CD14-positive monocyte (primary cell): ENCODE results near the gene LTBP4. TPM values are rescaled to one million over a fixed set of nuclear protein-coding genes. Genes with fewer than 3 reads are reported as not detected.

Source experiments
- DNase-seq, 3 donors: peaks; one replicate each; pipeline ENCODE4 v3.0.0-alpha.2; 2011 to 2022
- H2AFZ ChIP-seq: 2 replicates; pipeline ENCODE4 v1.6.0; 2012; ENCODE audit warnings: mild to moderate bottlenecking, low read depth, low read length, inconsistent platforms; ENCODE audit not compliant: insufficient read depth, poor library complexity, severe bottlenecking
- H3K27ac ChIP-seq, 2 donors: 1 replicate in 1 of 2; 2 replicates in 1 of 2; pipeline ENCODE4 v1.5.1; 2012 to 2013; ENCODE audit warnings: low read length in 2 of 2, control low read depth in 1 of 2, inconsistent platforms in 1 of 2, low read depth in 1 of 2, mild to moderate bottlenecking in 1 of 2
- H3K27me3 ChIP-seq, 2 donors: one replicate each; pipeline versions ENCODE4 v1.6.0 to v1.6.1; 2011 to 2013; ENCODE audit warnings: low read length in 2 of 2; ENCODE audit not compliant: control insufficient read depth in 2 of 2, insufficient read depth in 2 of 2
- H3K36me3 ChIP-seq, 2 donors: replicated peaks in 1 of 2; 1 replicate in 1 of 2; 2 replicates in 1 of 2; pipeline versions ENCODE4 v1.5.1 to v1.6.1; 2012 to 2013; ENCODE audit warnings: low read length in 2 of 2, control low read depth in 1 of 2, inconsistent platforms in 1 of 2, mild to moderate bottlenecking in 1 of 2; ENCODE audit not compliant: insufficient read depth in 2 of 2, control insufficient read depth in 1 of 2
- H3K4me1 ChIP-seq, 2 donors: 1 replicate in 1 of 2; 2 replicates in 1 of 2; pipeline versions ENCODE4 v1.5.1 to v1.6.1; 2012 to 2013; ENCODE audit warnings: low read length in 2 of 2, control low read depth in 1 of 2, inconsistent platforms in 1 of 2, mild to moderate bottlenecking in 1 of 2, moderate library complexity in 1 of 2; ENCODE audit not compliant: insufficient read depth in 2 of 2, control insufficient read depth in 1 of 2
- H3K4me2 ChIP-seq: replicated peaks from 2 replicates; pipeline ENCODE3; 2012; ENCODE audit warnings: low read length, moderate library complexity, mild to moderate bottlenecking; ENCODE audit not compliant: poor library complexity, severe bottlenecking; ENCODE audit errors: extremely low read depth
- H3K4me3 ChIP-seq, 3 experiments: fragments of 200-600 bp in 1 of 3; sonication (generic) in 1 of 3; replicated peaks in 1 of 3; 1 replicate in 2 of 3; 2 replicates in 1 of 3; pipeline ENCODE4 v1.5.1; 2011 to 2013; ENCODE audit warnings: low read length in 3 of 3, mild to moderate bottlenecking in 3 of 3, control low read depth in 2 of 3, low read depth in 2 of 3, inconsistent platforms in 1 of 3, moderate library complexity in 1 of 3
- H3K79me2 ChIP-seq: 2 replicates; pipeline ENCODE4 v1.6.0; 2012; ENCODE audit warnings: mild to moderate bottlenecking, control low read depth, inconsistent platforms, low read length, moderate library complexity; ENCODE audit not compliant: insufficient read depth
- H3K9ac ChIP-seq: 2 replicates; pipeline ENCODE4 v1.6.0; 2017; ENCODE audit warnings: low read length, mild to moderate bottlenecking; ENCODE audit not compliant: insufficient read depth, poor library complexity, severe bottlenecking
- H3K9me3 ChIP-seq, 2 donors: replicated peaks in 1 of 2; 1 replicate in 1 of 2; 2 replicates in 1 of 2; pipeline versions ENCODE4 v1.5.1 to v1.6.1; 2012 to 2013; ENCODE audit warnings: low read length in 2 of 2, control low read depth in 1 of 2; ENCODE audit not compliant: control insufficient read depth in 1 of 2, insufficient read depth in 1 of 2
- H4K20me1 ChIP-seq: 2 replicates; pipeline ENCODE4 v1.6.0; 2012; ENCODE audit warnings: mild to moderate bottlenecking, low read length, control low read depth, moderate library complexity; ENCODE audit not compliant: insufficient read depth
- H3K27ac Mint-ChIP-seq, 7 donors: one replicate each; pipeline ENCODE4 v1.8.0; 2020; ENCODE audit warnings: mild to moderate bottlenecking in 7 of 7, mixed read lengths in 7 of 7, moderate library complexity in 6 of 7, inconsistent platforms in 2 of 7
- H3K27me3 Mint-ChIP-seq, 3 donors: one replicate each; pipeline ENCODE4 v1.8.0; 2021 to 2022; ENCODE audit warnings: low read depth in 3 of 3, mild to moderate bottlenecking in 3 of 3, mixed read lengths in 3 of 3, moderate library complexity in 3 of 3, inconsistent platforms in 1 of 3
- H3K36me3 Mint-ChIP-seq, 2 donors: one replicate each; pipeline ENCODE4 v1.8.0; 2020; ENCODE audit warnings: mixed read lengths in 2 of 2, inconsistent platforms in 1 of 2, mild to moderate bottlenecking in 1 of 2
- H3K4me1 Mint-ChIP-seq: one replicate; pipeline ENCODE4 v1.8.0; 2020; ENCODE audit warnings: mild to moderate bottlenecking, mixed read lengths
- H3K4me3 Mint-ChIP-seq, 2 donors: one replicate each; pipeline ENCODE4 v1.8.0; 2020; ENCODE audit warnings: mild to moderate bottlenecking in 2 of 2, mixed read lengths in 2 of 2, moderate library complexity in 1 of 2
- H3K9me3 Mint-ChIP-seq, 7 donors: one replicate each; pipeline ENCODE4 v1.8.0; 2020 to 2022; ENCODE audit warnings: mixed read lengths in 7 of 7, mild to moderate bottlenecking in 6 of 7, moderate library complexity in 6 of 7, inconsistent platforms in 2 of 7
- CTCF ChIP-seq: fragments of 200-600 bp; IDR thresholded peaks from one replicate; pipeline ENCODE4 v1.8.0; 2022; ENCODE audit warnings: antibody characterized with exemption, mild to moderate bottlenecking
- WGBS: methylation state at CpG from one replicate; pipeline ENCODE4 v1.1.5; 2013; ENCODE audit warnings: missing lambda C conversion rate; ENCODE audit not compliant: insufficient coverage; 5-methylcytosine and 5-hydroxymethylcytosine counted together
- intact Hi-C, 2 donors: fragments of 100-400 bp; cut with micrococcal nuclease; formaldehyde crosslinking; loops; one replicate each; pipeline versions ENCODE4 v1.15.0 to v1.15.1; 2023
- polyA plus RNA-seq, 3 donors: library from polyadenylated mRNA; depleted of rRNA in 1 of 3; unstranded in 2 of 3; stranded (reverse) in 1 of 3; fragments of 300-500 nt in 2 of 3; fragments of >200 nt in 1 of 3; fragmentation: Illumina TruSeq in 2 of 3; gene quantifications; 1 replicate in 2 of 3; 2 replicates in 1 of 3; pipeline ENCODE4 v1.2.3, GENCODE V29; 2012 to 2021

Gene LTBP4
- polyA plus RNA-seq, 3 donors = 3.8 to 38.7 (median 8.0) TPM

GRCh38 chr19:40611900-40612698 is 10.9 kb downstream of the LTBP4 start:
- no peaks in the 10 kb centered on the region for H3K36me3 ChIP-seq
- Mint-ChIP-seq H3K36me3 (peaks cover 0 to 13% of the 10 kb centered on the region in 2 donors), H3K4me3 (peak overlapping the region; percentile 12 to 56), H3K4me1 (peaks cover 54% of the 10 kb centered on the region), H3K9me3 (peaks cover 0 to 9% (median 2%) of the 10 kb centered on the region in 7 donors), H3K27ac (peak overlapping the region in 3 of 7 donors; percentile 17 to 55 (median 41)), H3K27me3 (peaks cover 29 to 50% (median 37%) of the 10 kb centered on the region in 3 donors)
- TF ChIP-seq CTCF = no peak
- no peak overlapping the region for H2AFZ ChIP-seq
- WGBS = 97% methylated on average over 6 of the region's 10 CpGs
- H3K27me3 ChIP-seq = peaks cover 0 to 26% of the 10 kb centered on the region in 2 donors
- no peaks in the 10 kb centered on the region for H3K79me2 ChIP-seq
- peaks cover 40 to 52% of the 10 kb centered on the region in 2 donors for H3K4me1 ChIP-seq
- H3K27ac ChIP-seq = no peak overlapping the region
- DNase-seq = no peak
- H3K4me2 ChIP-seq = no peak overlapping the region
- intact Hi-C loops = no loop called here
- H3K4me3 ChIP-seq = no peak overlapping the region
- H4K20me1 ChIP-seq = no peaks in the 10 kb centered on the region
- H3K9ac ChIP-seq = no peak overlapping the region
- H3K9me3 ChIP-seq = no peaks in the 10 kb centered on the region

GRCh38 chr19:40612831-40613689 is 11.9 kb downstream of the LTBP4 start:
- DNase-seq = peak; percentile 54 to 62 (median 56)
- no peaks in the 10 kb centered on the region for H3K9me3 ChIP-seq
- no peaks in the 10 kb centered on the region for H3K79me2 ChIP-seq
- H3K36me3 Mint-ChIP-seq = peaks cover 0 to 12% of the 10 kb centered on the region in 2 donors
- H3K4me3 ChIP-seq = peak overlapping the region; percentile 32 to 92 (median 42)
- peak overlapping the region; percentile 87 to 92 for H3K4me3 Mint-ChIP-seq
- H3K9me3 Mint-ChIP-seq = peaks cover 0 to 5% (median 0%) of the 10 kb centered on the region in 7 donors
- H3K4me2 ChIP-seq = peak overlapping the region; percentile 96
- H4K20me1 ChIP-seq = no peaks in the 10 kb centered on the region
- peaks cover 50% of the 10 kb centered on the region for H3K4me1 Mint-ChIP-seq
- H3K27me3 Mint-ChIP-seq = peaks cover 19 to 40% (median 29%) of the 10 kb centered on the region in 3 donors
- peak overlapping the region; percentile 52 to 78 for H3K27ac ChIP-seq
- no peak for TF ChIP-seq CTCF
- peak overlapping the region; percentile 57 to 92 (median 74) for H3K27ac Mint-ChIP-seq
- H3K9ac ChIP-seq = peak overlapping the region; percentile 71
- 25% methylated on average over 47 of the region's 50 CpGs for WGBS
- H3K27me3 ChIP-seq = peaks cover 0 to 16% of the 10 kb centered on the region in 2 donors
- peak overlapping the region; percentile 89 for H2AFZ ChIP-seq
- H3K4me1 ChIP-seq = peaks cover 40 to 52% of the 10 kb centered on the region in 2 donors
- intact Hi-C loops = no loop called here
- H3K36me3 ChIP-seq = no peaks in the 10 kb centered on the region
